HG03520 (cell line): ENCODE results near the gene SRSF3.

Experiments
- ATAC-seq: cut with Tn5 transposase; IDR thresholded peaks from one replicate; pipeline ENCODE4 v1.9.1; 2021; ENCODE audit warnings: mild to moderate bottlenecking, moderate library complexity; ENCODE audit not compliant: unreplicated experiment

The SRSF3 gene

DNA sequence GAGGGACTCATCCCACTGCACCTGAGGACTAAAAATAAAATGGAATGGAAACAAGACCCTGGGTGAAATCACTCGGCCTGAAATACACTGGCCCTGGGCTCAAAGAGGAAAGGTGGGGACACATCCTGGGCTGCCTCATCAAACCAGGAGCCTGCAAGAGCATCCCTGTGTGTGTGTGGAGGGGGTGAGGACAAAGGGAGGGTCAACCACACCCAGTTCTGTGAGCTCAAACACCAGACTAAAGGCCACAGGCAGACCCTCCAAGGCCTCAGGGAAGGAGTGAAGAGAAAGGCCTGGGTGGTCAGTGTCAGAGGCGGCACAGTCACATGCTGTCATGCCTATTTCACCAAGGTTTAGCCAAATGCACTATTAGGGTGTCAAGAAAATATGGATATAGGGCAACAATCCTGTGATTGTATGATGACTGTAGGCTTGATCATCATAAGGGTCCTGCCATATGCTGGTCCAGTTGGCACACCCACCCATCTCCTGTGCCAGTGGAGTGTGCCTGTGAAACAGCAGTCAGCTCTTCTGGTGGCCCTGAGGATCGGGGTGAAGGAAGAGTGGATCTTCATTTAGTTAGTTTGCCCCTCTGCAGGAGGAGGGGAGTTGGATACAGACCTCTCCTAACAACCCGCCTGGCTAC is 28.9 kb downstream of the SRSF3 start:
- no peak for ATAC-seq

- ATAC-seq, result peak; percentile 53
Observed at GRCh38 chr6:36623547-36624459, 29.6 kb downstream of the SRSF3 start.

DNA sequence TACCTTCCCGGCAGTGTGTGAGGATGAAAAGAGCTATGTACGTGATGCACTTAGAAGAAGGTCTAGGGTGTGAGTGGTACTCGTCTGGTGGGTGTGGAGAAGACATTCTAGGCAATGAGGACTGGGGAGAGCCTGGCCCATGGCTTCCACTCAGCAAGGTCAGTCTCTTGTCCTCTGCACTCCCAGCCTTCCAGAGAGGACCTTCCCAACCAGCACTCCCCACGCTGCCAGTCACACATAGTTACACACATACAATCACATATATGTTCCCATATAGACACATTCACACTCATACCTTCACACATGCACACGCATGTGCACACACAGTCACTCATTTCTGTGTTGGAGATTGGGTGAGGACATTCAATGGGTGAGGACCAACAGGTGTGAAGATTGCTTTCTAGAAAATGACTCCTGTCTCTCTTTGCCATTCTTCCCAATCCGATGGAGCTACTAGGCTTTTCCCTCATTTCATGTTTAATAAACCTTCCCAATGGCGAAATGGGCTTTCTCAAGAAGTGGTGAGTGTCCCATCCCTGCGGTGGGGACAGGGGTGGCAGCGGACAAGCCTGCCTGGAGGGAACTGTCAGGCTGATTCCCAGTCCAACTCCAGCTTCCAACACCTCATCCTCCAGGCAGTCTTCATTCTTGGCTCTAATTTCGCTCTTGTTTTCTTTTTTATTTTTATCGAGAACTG is 30.4 kb downstream of the SRSF3 start:
- ATAC-seq, result no peak

DNA sequence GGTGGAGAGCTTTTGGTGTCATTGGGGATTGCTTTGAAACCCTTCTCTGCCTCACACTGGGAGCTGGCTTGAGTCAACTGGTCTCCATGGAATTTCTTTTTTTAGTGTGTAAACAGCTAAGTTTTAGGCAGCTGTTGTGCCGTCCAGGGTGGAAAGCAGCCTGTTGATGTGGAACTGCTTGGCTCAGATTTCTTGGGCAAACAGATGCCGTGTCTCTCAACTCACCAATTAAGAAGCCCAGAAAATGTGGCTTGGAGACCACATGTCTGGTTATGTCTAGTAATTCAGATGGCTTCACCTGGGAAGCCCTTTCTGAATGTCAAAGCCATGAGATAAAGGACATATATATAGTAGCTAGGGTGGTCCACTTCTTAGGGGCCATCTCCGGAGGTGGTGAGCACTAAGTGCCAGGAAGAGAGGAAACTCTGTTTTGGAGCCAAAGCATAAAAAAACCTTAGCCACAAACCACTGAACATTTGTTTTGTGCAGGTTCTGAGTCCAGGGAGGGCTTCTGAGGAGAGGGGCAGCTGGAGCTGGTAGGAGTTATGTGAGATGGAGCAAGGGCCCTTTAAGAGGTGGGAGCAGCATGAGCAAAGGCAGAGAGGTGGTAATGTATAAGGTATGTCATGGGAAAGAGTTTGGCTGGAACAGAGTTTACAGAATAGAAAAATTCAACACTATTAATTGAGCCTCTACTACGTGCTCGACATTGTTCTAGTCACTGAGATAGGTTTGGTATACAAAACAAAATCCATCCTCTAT is 31.2 kb downstream of the SRSF3 start:
- ATAC-seq, result no peak

- no peak for ATAC-seq
Observed at GRCh38 chr6:36626636-36627035, 32.5 kb downstream of the SRSF3 start.

DNA sequence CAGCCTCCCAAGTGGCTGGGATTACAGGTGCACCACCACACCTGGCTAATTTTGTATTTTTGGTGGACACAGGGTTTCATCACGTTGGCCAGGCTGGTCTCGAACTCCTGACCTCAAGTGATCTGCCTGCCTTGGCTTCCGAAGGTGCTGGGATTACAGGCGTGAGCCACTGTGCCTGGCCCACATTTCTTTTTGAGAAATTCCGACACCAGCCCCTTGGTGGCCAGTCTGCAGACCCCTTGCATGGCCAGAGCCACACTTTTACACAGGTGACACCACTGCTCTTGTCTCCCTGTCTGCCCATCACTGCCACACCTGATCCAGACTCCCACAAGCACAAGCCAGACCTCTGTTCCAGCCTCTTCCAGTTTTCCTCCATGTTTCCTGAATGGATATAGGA is 33.0 kb downstream of the SRSF3 start:
- no peak for ATAC-seq

DNA sequence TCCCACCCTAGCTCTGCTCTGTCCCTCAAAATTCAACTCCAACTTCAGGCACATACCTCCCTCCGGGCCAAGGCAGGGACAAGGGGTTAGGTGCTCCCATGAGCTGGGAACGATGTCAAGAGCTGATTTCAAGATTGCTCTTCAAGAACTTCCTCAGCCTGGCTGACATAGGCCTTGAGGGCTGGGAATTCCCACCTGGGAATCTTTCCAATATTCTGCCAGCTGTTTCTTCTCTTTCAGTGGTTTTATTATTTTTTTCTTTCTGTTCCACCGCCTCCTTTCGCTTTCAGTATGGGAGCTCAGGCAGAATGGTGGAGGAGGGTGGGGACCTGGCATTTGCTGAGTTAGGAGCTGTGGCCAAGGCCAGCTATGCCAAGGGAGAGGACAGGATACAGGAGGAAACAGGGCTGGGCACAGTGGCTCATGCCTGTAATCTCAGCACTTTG is 33.7 kb downstream of the SRSF3 start:
- no peak for ATAC-seq

GRCh38 chr6:36629784-36630183 is 35.6 kb downstream of the SRSF3 start:
- no peak for ATAC-seq

- no peak for ATAC-seq
Observed at GRCh38 chr6:36631326-36632011, 37.3 kb downstream of the SRSF3 start.

DNA sequence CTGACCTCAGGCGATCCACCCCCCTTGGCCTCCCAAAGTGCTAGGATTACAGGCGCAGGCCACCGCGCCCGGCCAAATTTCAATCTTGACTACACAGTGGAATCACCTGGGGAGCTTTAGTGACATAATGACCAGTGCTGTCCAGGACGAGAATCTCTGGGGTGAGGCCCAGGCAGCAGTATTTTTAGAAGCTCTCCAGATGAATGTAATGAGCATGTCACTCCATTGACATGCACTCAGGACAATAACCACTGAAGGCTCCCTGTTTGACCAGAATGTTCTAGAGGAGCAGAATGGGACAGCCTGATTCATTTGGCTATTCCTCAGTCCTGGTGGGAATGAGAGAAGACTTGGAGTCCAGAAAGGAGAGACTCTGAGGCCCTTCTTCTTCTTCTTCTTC is 39.2 kb downstream of the SRSF3 start:
- no peak for ATAC-seq

- no peak for ATAC-seq
Observed at GRCh38 chr6:36633915-36634314, 39.8 kb downstream of the SRSF3 start.

- no peak for ATAC-seq
Observed at GRCh38 chr6:36634317-36635108, 40.4 kb downstream of the SRSF3 start.

DNA sequence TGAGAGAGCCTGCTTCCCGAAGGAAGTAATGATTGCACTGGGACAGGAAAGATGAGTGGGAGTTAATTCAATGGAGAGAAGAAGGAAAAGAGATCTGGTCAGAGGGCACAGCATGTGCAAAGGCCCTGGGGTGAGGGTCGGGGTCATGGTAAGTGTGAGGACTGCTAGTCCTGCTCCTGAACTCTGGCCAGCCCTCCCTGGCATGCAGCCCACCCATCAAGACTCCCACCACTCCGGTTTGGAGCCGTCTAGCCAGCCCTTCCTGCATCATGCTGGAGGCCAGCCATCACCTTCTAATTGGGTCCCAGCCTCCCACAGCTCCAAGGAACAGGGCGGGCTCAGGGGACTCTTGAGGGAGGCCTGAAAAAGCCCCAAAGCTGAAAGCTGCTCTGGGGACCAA is 42.1 kb downstream of the SRSF3 start:
- no peak for ATAC-seq

DNA sequence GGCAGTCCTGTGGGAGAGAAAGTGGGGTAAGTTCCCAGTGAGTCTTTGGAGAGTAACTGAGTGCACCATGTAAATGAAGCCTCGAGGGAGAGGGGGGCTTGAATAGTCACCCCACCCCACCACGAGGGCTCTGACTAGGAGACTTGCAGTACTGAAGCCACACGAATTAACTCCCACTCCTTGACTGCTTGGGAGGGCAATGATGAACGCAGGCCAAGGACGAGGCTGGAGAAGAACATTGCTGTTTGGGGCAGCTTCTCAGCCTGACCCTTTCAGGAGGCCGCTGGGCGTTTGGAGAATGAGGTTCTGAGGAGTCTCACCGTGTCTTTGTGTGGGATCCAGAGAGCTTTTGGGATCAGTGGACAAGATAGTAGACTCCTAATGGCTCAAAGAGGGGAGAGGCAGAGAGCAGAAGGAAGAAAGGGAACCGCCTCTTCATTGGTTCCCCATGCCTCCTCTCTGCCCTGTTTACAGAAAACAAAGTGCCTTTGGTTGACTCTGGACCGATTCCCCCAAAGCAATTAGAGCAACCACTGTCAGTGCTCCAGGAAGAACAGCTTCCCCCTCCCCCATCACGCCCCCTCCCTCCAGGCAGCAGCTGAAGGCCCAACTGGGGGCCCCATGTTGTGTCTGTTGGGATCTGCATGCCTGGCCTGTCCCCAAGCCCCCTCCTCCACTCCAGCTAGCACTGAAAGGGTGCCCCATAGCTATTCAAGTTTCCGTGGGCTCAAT is 42.7 kb downstream of the SRSF3 start:
- no peak for ATAC-seq

DNA sequence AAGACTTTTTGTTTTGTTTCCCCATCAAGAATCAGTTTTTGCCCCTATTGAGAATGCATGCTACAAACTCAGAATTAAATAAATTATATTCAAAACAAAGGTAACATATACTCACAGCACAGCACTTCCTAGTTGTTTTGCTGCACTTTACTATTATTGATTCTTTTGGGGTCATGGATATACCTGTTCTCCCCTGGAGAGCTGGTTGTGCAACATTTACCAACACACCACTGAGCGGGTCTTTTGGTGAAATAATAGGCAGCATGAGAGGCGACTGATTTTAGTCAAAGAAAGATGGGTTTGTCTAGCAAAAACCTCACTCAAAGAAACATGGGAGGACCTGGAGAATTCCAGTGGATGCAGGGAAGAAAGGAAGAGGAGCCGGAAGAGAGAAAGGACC is 44.4 kb downstream of the SRSF3 start:
- no peak for ATAC-seq

- no peak for ATAC-seq
Observed at GRCh38 chr6:36639171-36639808, 45.1 kb downstream of the SRSF3 start.

DNA sequence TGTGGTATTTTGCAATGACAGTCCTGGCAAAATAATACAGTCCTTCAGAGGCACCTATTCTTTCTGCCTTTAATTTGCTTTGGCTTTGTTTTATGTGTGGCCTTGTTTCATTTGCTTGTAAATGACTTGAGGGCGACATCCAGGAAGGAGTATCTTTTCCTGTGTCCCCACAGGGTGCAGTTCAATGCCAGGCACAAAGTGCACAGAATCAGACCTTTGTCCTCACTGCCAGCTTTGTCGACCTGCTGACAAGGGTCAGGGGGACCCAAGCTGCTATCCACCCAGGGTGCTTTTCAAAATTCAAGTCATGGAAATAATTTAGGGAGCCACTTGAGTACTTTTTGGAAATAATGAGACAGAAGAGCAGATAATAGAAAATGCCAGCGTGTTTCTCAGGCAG is 47.4 kb downstream of the SRSF3 start:
- ATAC-seq, result no peak
